Measurements from ENCODE around the gene IDS. TPM values are rescaled to one million over a fixed set of nuclear protein-coding genes. Genes with fewer than 3 reads are reported as not detected.
"Not testable (repeated sequence)": the region's sequence is repeated elsewhere in the genome, so short reads cannot be mapped to it uniquely, and the experiment has no call there.

The IDS gene
- total RNA-seq, 1 donor, result 120 TPM

GRCh38 chrX:149502923-149503322 is 2.2 kb downstream of the IDS start:
- DNase-seq (ENCODE audit: low read depth in 2 of 3, low spot score in 2 of 3), result not testable (repeated sequence)

- no peak for DNase-seq (ENCODE audit: low read depth in 2 of 3, low spot score in 2 of 3)
Measured at GRCh38 chrX:149499766-149500165, 5.3 kb downstream of the IDS start.

- DNase-seq (ENCODE audit: low read depth in 2 of 3, low spot score in 2 of 3), result no peak
Measured at GRCh38 chrX:149498767-149499166, 6.3 kb downstream of the IDS start.

- DNase-seq (ENCODE audit: low read depth in 2 of 3, low spot score in 2 of 3), result no peak
Measured at GRCh38 chrX:149497626-149498025, 7.5 kb downstream of the IDS start.

- DNase-seq (ENCODE audit: low read depth in 2 of 3, low spot score in 2 of 3), result no peak
Measured at GRCh38 chrX:149497054-149497453, 8.1 kb downstream of the IDS start.

GRCh38 chrX:149495573-149496071 is 9.5 kb downstream of the IDS start:
- DNase-seq (ENCODE audit: low read depth in 2 of 3, low spot score in 2 of 3), result no peak

- DNase-seq (ENCODE audit: low read depth in 2 of 3, low spot score in 2 of 3), result no peak
Measured at GRCh38 chrX:149494844-149495565, 10.1 kb downstream of the IDS start.

GRCh38 chrX:149493567-149494562 is 11.2 kb downstream of the IDS start:
- no peak for DNase-seq (ENCODE audit: low read depth in 2 of 3, low spot score in 2 of 3)

- no peak for DNase-seq (ENCODE audit: low read depth in 2 of 3, low spot score in 2 of 3)
Measured at GRCh38 chrX:149491812-149492211, 13.3 kb downstream of the IDS start.

GRCh38 chrX:149490100-149490499 is 15.0 kb downstream of the IDS start:
- DNase-seq (ENCODE audit: low read depth in 2 of 3, low spot score in 2 of 3), result no peak

GRCh38 chrX:149488411-149489052 is 16.6 kb downstream of the IDS start:
- DNase-seq (ENCODE audit: low read depth in 2 of 3, low spot score in 2 of 3), result not testable (repeated sequence)

- DNase-seq (ENCODE audit: low read depth in 2 of 3, low spot score in 2 of 3), result not testable (repeated sequence)
Measured at GRCh38 chrX:149488008-149488407, 17.1 kb downstream of the IDS start.

GRCh38 chrX:149487292-149487691 is 17.8 kb downstream of the IDS start:
- peak in 1 of 3 donors; percentile 25 for DNase-seq (ENCODE audit: low read depth in 2 of 3, low spot score in 2 of 3)

GRCh38 chrX:149476513-149476912 is 28.6 kb downstream of the IDS start:
- no peak for DNase-seq (ENCODE audit: low read depth in 2 of 3, low spot score in 2 of 3)

GRCh38 chrX:149473966-149474365 is 31.1 kb downstream of the IDS start:
- DNase-seq (ENCODE audit: low read depth in 2 of 3, low spot score in 2 of 3), result no peak

GRCh38 chrX:149473092-149473491 is 32.0 kb downstream of the IDS start:
- no peak for DNase-seq (ENCODE audit: low read depth in 2 of 3, low spot score in 2 of 3)

GRCh38 chrX:149472625-149473024 is 32.5 kb downstream of the IDS start:
- DNase-seq (ENCODE audit: low read depth in 2 of 3, low spot score in 2 of 3), result no peak

GRCh38 chrX:149471397-149471796 is 33.7 kb downstream of the IDS start:
- no peak for DNase-seq (ENCODE audit: low read depth in 2 of 3, low spot score in 2 of 3)

GRCh38 chrX:149470955-149471354 is 34.2 kb downstream of the IDS start:
- DNase-seq (ENCODE audit: low read depth in 2 of 3, low spot score in 2 of 3), result peak in 2 of 3 donors; percentile 48 to 75

GRCh38 chrX:149469406-149469805 is 35.7 kb downstream of the IDS start:
- DNase-seq (ENCODE audit: low read depth in 2 of 3, low spot score in 2 of 3), result no peak

GRCh38 chrX:149467920-149468319 is 37.2 kb downstream of the IDS start:
- no peak for DNase-seq (ENCODE audit: low read depth in 2 of 3, low spot score in 2 of 3)
